ENCODE data around the gene PTPN11.

DNA sequence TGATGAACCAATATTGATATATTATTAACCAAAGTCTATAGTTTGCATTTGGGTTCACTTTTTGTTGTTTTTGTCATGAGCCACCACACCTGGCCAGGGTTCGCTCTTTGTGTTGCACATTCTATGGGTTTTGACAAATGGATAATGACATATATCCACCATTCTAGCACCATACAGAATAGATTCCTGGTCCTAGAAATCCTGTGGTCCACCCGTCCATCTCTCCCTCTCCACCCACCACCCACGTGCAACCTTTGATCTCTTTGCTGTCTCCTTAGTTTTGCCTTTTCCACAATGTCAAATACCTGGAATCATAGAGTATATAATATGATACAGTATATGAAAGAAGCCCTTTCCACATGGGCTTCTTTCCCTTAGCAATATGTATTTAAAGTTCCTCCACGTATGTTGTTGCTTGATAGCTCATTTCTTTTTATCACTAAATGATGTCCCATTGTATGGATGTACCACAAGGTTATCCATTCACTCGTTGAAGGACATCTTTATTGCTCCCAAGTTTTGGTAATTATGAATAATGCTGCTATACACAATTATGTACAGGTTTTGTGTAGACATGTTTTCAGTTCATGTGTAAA lies 16.7 kb upstream of the PTPN11 start:
- TF ChIP-seq, protein P1, sequence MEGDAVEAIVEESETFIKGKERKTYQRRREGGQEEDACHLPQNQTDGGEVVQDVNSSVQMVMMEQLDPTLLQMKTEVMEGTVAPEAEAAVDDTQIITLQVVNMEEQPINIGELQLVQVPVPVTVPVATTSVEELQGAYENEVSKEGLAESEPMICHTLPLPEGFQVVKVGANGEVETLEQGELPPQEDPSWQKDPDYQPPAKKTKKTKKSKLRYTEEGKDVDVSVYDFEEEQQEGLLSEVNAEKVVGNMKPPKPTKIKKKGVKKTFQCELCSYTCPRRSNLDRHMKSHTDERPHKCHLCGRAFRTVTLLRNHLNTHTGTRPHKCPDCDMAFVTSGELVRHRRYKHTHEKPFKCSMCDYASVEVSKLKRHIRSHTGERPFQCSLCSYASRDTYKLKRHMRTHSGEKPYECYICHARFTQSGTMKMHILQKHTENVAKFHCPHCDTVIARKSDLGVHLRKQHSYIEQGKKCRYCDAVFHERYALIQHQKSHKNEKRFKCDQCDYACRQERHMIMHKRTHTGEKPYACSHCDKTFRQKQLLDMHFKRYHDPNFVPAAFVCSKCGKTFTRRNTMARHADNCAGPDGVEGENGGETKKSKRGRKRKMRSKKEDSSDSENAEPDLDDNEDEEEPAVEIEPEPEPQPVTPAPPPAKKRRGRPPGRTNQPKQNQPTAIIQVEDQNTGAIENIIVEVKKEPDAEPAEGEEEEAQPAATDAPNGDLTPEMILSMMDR (IDR thresholded peaks at IDR 0.05): no peak
- TF ChIP-seq EP300 (IDR thresholded peaks at IDR 0.05): no peak
- TF ChIP-seq POLR2A (IDR thresholded peaks at IDR 0.05): no peak
